Inferior parietal cortex (tissue), 1 donor: ENCODE data around the gene ATCAY.
"Not testable (repeated sequence)": the region's sequence is repeated elsewhere in the genome, so short reads cannot be mapped to it uniquely, and the experiment has no call there.

Source experiments
- DNase-seq: peaks from one replicate; pipeline ENCODE4 v3.0.0-alpha.2; 2016; ENCODE audit errors: extremely low spot score

The ATCAY gene

GRCh38 chr19:3857449-3858003 is 23.0 kb upstream of the ATCAY start:
- no peak for DNase-seq

GRCh38 chr19:3860499-3860898 is 20.0 kb upstream of the ATCAY start:
- DNase-seq, result no peak

GRCh38 chr19:3862826-3863500 is 17.5 kb upstream of the ATCAY start:
- DNase-seq, result no peak

GRCh38 chr19:3863648-3864047 is 16.8 kb upstream of the ATCAY start:
- DNase-seq, result no peak

- DNase-seq, result no peak
These were observed 13.4 kb upstream of the ATCAY start for GRCh38 chr19:3866910-3867638.

- no peak for DNase-seq
These were observed 12.3 kb upstream of the ATCAY start for GRCh38 chr19:3867971-3868769.

GRCh38 chr19:3868770-3869456 is 11.6 kb upstream of the ATCAY start, which contains the start of gene ZFR2:
TSS of gene ZFR2 (minus strand) at chr19:3869038. CDS start at chr19:3869017, 21 bp downstream.
- DNase-seq, result no peak

- DNase-seq, result no peak
These were observed 7.3 kb upstream of the ATCAY start for GRCh38 chr19:3873151-3873550.

GRCh38 chr19:3874695-3875094 is 5.8 kb upstream of the ATCAY start:
- DNase-seq, result not testable (repeated sequence)

GRCh38 chr19:3879656-3880055 is 829 bp upstream of the ATCAY start:
- no peak for DNase-seq

GRCh38 chr19:3881272-3882040 is 971 bp downstream of the ATCAY start:
- DNase-seq, result no peak

GRCh38 chr19:3882041-3882384 is 1.5 kb downstream of the ATCAY start:
- no peak for DNase-seq

- DNase-seq, result no peak
These were observed 10.1 kb downstream of the ATCAY start for GRCh38 chr19:3890591-3890990.

GRCh38 chr19:3893509-3894179 is 13.2 kb downstream of the ATCAY start:
- no peak for DNase-seq

GRCh38 chr19:3894959-3895358 is 14.5 kb downstream of the ATCAY start:
- not testable (repeated sequence) for DNase-seq

- DNase-seq, result no peak
These were observed 15.3 kb downstream of the ATCAY start for GRCh38 chr19:3895788-3896187.

- DNase-seq, result no peak
These were observed 17.5 kb downstream of the ATCAY start for GRCh38 chr19:3897936-3898335.

GRCh38 chr19:3898426-3898825 is 17.9 kb downstream of the ATCAY start:
- DNase-seq, result no peak

GRCh38 chr19:3899531-3900294 is 19.2 kb downstream of the ATCAY start:
- DNase-seq, result no peak
